K562 (cell line): ENCODE data around the gene TBRG4.

Experiments used
- ETS2 ChIP-seq: IDR thresholded peaks from 2 replicates; pipeline ENCODE4 v1.6.1; 2016; ENCODE audit warnings: borderline replicate concordance, missing genetic modification characterization, mild to moderate bottlenecking, moderate library complexity, missing compliant biosample characterization; ENCODE audit not compliant: poor library complexity, severe bottlenecking
- HNRNPLL ChIP-seq: fragments of 200-400 bp; formaldehyde crosslinking; IDR thresholded peaks from 2 replicates; pipeline ENCODE4 v1.6.1; 2017; ENCODE audit warnings: low read length, low read depth, mild to moderate bottlenecking; ENCODE audit not compliant: poor library complexity, severe bottlenecking
- KLF13 ChIP-seq: fragments of 450-650 bp; IDR thresholded peaks from 2 replicates; pipeline ENCODE4 v1.6.1; 2016; ENCODE audit warnings: missing genetic modification characterization, low read depth, mild to moderate bottlenecking, missing compliant biosample characterization, moderate library complexity, borderline replicate concordance
- PHF21A ChIP-seq: fragments of 450-650 bp; IDR thresholded peaks from 2 replicates; pipeline ENCODE4 v1.6.1; 2017; ENCODE audit warnings: low read depth, borderline replicate concordance
- POLR3A ChIP-seq: IDR thresholded peaks from 2 replicates; pipeline ENCODE4 v1.6.1; 2011; ENCODE audit warnings: borderline replicate concordance, mild to moderate bottlenecking, moderate library complexity; ENCODE audit not compliant: insufficient read length, insufficient read depth; ENCODE audit errors: extremely low read depth
- RBM25 ChIP-seq: fragments of 200-400 bp; formaldehyde crosslinking; IDR thresholded peaks from 2 replicates; pipeline ENCODE4 v1.6.1; 2018; ENCODE audit warnings: low read length, low read depth, moderate library complexity; ENCODE audit not compliant: severe bottlenecking
- TAF1 ChIP-seq: IDR thresholded peaks from 2 replicates; pipeline ENCODE4 v1.6.1; 2011; ENCODE audit warnings: mild to moderate bottlenecking, low read length, moderate library complexity; ENCODE audit not compliant: insufficient read depth, control insufficient read depth, severe bottlenecking; ENCODE audit errors: extremely low read depth
- ZNF707 ChIP-seq: fragments of 250-450 bp; sonication (Bioruptor Pico); conservative IDR thresholded peaks from 2 replicates; pipeline ENCODE4 v1.8.0; 2022; ENCODE audit warnings: inconsistent platforms, mild to moderate bottlenecking, moderate library complexity
- ZSCAN29 ChIP-seq: fragments of 450-650 bp; IDR thresholded peaks from 2 replicates; pipeline ENCODE4 v1.6.1; 2017
- TF ChIP-seq, protein P1 (sequence below): fragments of 200-800 bp; sonication (Bioruptor generic); IDR thresholded peaks from 2 replicates; pipeline ENCODE4 v1.6.1; 2017; ENCODE audit warnings: missing genetic modification characterization, missing compliant biosample characterization
- TF ChIP-seq, protein P2 (sequence below), 3 experiments: IDR thresholded peaks in 2 of 3; conservative IDR thresholded peaks in 1 of 3; 2 replicates each; pipeline ENCODE4 v1.5.1; 2011 to 2012; ENCODE audit warnings: low read length in 3 of 3, mild to moderate bottlenecking in 3 of 3, control low read depth in 2 of 3, improper control_type of control experiment in 1 of 3, inconsistent platforms in 1 of 3, low read depth in 1 of 3, mixed read lengths in 1 of 3, moderate library complexity in 1 of 3; ENCODE audit not compliant: insufficient read depth in 2 of 3
- TF ChIP-seq, protein P3 (sequence below), 2 experiments: IDR thresholded peaks in 1 of 2; conservative IDR thresholded peaks in 1 of 2; 2 replicates each; pipeline ENCODE4 v1.6.1; 2016; ENCODE audit warnings: low read depth in 2 of 2, mild to moderate bottlenecking in 1 of 2, missing compliant biosample characterization in 1 of 2, missing genetic modification characterization in 1 of 2, moderate library complexity in 1 of 2

DNA sequence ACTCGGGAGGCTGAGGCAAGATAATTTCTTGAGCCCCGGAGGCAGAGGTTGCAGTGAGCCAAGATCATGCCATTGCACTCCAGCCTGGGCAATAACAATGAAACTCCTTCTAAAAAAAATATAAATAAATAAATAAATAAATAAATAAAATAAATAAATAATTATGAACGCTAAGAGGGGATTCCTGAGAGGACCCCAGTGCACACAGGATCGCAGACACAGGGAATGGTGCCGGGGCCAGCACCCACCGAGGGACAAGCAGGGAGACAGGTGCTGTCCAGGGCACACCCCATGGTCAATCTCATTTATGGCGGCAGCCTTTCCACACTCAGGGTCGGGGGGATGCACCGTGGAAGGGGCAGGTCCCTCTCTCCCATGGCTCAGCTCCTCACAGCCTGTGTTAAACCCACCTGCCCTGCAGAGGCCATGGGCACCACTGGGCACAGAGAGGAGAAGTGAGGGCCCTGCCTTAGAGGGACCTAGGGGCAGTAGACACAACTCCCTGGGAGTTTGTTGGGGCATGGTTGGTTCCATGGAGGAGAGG is 43.9 kb upstream of the TBRG4 start:
- TF ChIP-seq HNRNPLL, result no peak
- TF ChIP-seq RBM25, result no peak
- TF ChIP-seq KLF13 (tag), result no peak
- no peak for TF ChIP-seq ZSCAN29
- no peak for TF ChIP-seq POLR3A
- no peak for TF ChIP-seq ETS2 (tag)
- TF ChIP-seq ZNF707, result no peak
- TF ChIP-seq, protein P1, sequence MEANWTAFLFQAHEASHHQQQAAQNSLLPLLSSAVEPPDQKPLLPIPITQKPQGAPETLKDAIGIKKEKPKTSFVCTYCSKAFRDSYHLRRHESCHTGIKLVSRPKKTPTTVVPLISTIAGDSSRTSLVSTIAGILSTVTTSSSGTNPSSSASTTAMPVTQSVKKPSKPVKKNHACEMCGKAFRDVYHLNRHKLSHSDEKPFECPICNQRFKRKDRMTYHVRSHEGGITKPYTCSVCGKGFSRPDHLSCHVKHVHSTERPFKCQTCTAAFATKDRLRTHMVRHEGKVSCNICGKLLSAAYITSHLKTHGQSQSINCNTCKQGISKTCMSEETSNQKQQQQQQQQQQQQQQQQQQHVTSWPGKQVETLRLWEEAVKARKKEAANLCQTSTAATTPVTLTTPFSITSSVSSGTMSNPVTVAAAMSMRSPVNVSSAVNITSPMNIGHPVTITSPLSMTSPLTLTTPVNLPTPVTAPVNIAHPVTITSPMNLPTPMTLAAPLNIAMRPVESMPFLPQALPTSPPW (CRISPR knock-in tag), result no peak
- TF ChIP-seq, protein P2, sequence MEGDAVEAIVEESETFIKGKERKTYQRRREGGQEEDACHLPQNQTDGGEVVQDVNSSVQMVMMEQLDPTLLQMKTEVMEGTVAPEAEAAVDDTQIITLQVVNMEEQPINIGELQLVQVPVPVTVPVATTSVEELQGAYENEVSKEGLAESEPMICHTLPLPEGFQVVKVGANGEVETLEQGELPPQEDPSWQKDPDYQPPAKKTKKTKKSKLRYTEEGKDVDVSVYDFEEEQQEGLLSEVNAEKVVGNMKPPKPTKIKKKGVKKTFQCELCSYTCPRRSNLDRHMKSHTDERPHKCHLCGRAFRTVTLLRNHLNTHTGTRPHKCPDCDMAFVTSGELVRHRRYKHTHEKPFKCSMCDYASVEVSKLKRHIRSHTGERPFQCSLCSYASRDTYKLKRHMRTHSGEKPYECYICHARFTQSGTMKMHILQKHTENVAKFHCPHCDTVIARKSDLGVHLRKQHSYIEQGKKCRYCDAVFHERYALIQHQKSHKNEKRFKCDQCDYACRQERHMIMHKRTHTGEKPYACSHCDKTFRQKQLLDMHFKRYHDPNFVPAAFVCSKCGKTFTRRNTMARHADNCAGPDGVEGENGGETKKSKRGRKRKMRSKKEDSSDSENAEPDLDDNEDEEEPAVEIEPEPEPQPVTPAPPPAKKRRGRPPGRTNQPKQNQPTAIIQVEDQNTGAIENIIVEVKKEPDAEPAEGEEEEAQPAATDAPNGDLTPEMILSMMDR (IDR thresholded peaks at IDR 0.05 in 2 of 3, conservative IDR thresholded peaks at IDR 0.05 in 1 of 3; ENCODE audit: insufficient read depth in 2 of 3, low read depth in 1 of 3, low read length in 3 of 3), result no peak
- TF ChIP-seq TAF1, result no peak
- TF ChIP-seq, protein P3, sequence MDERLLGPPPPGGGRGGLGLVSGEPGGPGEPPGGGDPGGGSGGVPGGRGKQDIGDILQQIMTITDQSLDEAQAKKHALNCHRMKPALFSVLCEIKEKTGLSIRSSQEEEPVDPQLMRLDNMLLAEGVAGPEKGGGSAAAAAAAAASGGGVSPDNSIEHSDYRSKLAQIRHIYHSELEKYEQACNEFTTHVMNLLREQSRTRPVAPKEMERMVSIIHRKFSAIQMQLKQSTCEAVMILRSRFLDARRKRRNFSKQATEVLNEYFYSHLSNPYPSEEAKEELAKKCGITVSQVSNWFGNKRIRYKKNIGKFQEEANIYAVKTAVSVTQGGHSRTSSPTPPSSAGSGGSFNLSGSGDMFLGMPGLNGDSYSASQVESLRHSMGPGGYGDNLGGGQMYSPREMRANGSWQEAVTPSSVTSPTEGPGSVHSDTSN (CRISPR knock-in tag; IDR thresholded peaks at IDR 0.05; ENCODE audit: low read depth), result no peak
- TF ChIP-seq, protein P3 (tag; conservative IDR thresholded peaks at IDR 0.05; ENCODE audit: low read depth), result no peak
- no peak for TF ChIP-seq PHF21A
